ENCODE data around the gene MAP3K14.

DNA sequence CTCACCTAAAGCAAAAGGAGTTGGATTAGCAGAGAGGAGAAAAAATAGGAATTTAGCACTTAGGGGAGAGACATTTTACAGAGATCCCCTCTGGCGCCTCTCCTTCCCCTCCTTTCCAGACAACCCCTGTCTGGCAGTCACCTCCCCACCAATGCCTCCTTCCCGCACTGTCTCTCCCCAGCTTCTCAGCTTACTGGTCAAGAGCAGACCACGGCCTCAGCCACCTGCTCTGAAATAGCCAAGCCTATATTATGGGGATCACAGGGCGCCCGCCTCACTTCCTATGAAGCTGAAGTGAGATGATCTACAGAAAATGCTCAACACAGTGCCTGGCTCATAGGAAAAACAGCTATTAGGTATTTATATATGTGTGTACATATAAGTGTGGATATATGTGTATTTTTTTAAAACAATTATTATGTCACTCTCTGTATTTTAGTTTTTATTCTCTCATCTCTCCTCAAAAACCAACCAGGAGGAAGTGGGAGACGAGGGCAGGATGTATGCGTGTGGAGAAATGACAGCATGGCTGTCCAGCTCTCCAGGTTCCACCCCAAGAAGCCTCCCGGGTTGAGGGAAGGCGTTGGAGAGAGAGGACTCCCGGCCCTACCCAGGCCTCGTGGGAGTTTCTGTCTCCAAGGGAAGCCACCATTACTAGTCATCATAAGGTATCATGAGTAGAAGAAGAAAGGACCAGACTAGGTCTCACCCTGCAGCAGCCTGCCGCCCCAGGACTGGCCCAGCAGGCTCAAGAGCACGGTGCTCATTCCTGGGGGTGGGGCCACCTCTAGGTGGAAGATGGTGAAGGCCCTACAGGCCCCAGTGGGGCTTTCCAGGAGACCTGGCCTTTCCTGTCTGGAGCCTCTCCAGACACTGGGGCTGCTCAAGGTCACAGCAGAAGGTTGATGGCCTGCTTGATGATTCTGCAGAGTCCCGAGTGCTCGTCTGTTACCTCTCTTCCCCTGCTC, 27.2 kb downstream of the MAP3K14 start:
- TF ChIP-seq, protein P1, sequence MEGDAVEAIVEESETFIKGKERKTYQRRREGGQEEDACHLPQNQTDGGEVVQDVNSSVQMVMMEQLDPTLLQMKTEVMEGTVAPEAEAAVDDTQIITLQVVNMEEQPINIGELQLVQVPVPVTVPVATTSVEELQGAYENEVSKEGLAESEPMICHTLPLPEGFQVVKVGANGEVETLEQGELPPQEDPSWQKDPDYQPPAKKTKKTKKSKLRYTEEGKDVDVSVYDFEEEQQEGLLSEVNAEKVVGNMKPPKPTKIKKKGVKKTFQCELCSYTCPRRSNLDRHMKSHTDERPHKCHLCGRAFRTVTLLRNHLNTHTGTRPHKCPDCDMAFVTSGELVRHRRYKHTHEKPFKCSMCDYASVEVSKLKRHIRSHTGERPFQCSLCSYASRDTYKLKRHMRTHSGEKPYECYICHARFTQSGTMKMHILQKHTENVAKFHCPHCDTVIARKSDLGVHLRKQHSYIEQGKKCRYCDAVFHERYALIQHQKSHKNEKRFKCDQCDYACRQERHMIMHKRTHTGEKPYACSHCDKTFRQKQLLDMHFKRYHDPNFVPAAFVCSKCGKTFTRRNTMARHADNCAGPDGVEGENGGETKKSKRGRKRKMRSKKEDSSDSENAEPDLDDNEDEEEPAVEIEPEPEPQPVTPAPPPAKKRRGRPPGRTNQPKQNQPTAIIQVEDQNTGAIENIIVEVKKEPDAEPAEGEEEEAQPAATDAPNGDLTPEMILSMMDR (IDR thresholded peaks at IDR 0.05; ENCODE audit: insufficient read depth, low read length, poor library complexity, severe bottlenecking): no peak
- no peak for TF ChIP-seq EZH2phosphoT487 (conservative IDR thresholded peaks at IDR 0.05; ENCODE audit: low read length)
